T-helper 1 cell treated with Interleukin-12 subunit alpha and Interleukin-12 subunit beta and Interleukin-4 antibody, amounts not matched to agents 30 ng/mL and 1 ng/mL, for 36 hours (primary cell): ENCODE results near the gene VPS33B. TPM values are rescaled to one million over a fixed set of nuclear protein-coding genes. Genes with fewer than 3 reads are reported as not detected.

Experiments used
- intact Hi-C: fragments of 100-400 bp; cut with micrococcal nuclease; formaldehyde crosslinking; loops from one replicate; pipeline ENCODE4 v1.15.1; 2024
- total RNA-seq: library from RNA; stranded (reverse); gene quantifications from 2 replicates; pipeline ENCODE4 v1.2.3, GENCODE V29; 2022

VPS33B gene
- total RNA-seq, 1 donor from 2014 or later = 23.3 TPM

- intact Hi-C loops = loop anchor here (5.0 kb wide), 1 partner anchor 60 kb away; no protein-coding TSS in a partner anchor
These were observed 35.4 kb downstream of the VPS33B start for GRCh38 chr15:90986790-90987507.

- intact Hi-C loops = no loop called here
These were observed 40.3 kb downstream of the VPS33B start for GRCh38 chr15:90982135-90982534.

DNA sequence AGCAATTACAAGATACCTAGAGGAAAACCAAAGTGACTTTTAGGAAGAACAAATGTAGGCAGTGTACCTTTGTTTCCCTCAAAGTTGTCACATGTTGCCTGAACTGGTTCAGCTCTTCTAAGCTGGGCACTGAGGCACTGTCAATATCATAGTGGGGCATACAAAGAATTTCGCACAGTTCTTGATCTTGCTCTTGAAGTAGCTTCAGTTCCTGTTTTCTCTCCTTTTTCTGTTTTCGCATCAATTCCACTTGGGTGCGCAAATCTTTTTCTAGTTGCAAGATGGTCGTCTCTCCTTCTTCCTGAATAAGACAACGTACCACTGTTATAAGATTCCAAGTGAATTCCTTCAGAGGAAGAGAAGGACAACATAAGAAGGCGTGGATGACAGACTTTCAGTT lies 40.7 kb downstream of the VPS33B start:
- intact Hi-C loops = no loop called here

GRCh38 chr15:90979582-90979981 lies 42.8 kb downstream of the VPS33B start:
- intact Hi-C loops = no loop called here

- intact Hi-C loops = no loop called here
These were observed 48.2 kb downstream of the VPS33B start for GRCh38 chr15:90974216-90974615.

DNA sequence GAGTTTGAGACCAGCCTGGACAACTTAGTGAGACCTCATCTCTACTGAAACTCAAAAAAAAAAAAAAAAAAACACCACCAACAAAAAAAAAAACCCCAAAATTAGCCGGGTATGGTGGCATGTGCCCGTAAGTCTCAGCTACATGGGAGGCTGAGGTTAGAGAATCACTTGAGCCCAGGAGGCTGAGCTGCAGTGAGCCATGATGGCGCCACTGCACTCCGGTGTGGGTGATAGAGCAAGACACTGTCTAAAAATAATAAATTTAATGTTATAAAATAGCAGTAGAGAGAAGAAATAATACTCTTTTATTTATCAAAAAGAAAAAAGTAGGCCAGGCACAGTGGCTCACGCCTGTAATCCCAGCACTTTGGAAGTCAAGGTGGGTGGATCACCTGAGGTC lies 50.3 kb downstream of the VPS33B start:
- intact Hi-C loops = no loop called here

DNA sequence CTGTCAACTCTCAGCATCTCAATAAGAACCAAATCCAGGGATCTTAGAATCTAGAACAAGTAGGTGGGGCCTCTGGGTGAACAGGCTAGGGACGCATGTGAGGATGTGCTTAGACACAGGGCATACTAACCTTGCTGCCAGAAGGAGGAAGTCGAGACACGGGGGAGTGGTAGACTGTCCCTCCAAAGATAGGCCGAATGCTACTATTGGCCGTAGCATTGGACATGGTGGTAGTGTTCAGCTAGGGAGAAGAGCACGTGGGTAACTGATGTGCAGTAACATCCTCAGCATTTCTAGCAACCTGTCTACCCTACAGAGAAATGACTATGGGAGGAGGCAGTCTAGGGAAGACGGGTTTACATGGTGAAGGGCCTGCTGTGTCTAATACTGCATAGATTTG lies 52.1 kb downstream of the VPS33B start:
- intact Hi-C loops = no loop called here

DNA sequence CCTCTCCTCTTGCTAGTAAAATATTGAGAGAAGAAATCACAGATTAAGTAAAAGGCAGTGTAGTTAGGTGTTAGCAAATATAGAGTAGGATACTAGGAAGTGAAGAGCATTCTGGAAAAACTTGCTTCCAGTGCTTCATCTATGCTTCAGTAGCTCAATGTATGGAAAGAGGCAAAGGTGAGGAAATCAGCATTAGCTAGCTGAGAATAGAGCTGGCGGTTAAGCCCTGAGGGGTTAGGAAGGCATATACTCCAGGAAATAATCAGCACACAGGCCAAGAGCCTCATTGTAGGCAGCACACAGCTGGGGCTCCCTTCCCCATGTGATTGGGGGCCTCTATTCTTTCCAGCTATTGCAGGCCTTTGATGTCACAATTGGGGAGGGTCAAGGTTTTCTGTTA lies 54.0 kb downstream of the VPS33B start:
- intact Hi-C loops = no loop called here

GRCh38 chr15:90967206-90967605 lies 55.2 kb downstream of the VPS33B start:
- intact Hi-C loops = no loop called here

DNA sequence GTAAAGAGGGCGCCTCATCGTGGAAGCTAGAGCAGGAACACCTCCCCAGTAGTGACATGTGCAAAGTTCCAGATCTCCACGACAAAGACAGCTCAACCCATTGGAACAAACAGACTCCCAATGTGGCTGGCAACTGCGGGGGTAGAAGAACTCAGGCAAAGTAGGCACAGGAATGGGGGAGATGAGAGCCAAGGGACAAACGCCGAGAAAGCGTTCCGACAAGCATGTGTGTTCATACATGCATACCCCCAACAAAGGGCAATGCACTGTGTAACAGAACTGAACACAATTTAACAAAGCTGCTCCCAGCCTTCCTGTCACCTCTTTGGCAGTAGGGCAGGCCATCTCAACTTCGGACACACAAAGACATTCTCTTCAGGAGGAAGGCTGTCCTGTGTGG lies 56.1 kb downstream of the VPS33B start:
- intact Hi-C loops = no loop called here

- intact Hi-C loops = no loop called here
These were observed 60.4 kb downstream of the VPS33B start for GRCh38 chr15:90962021-90962420.

DNA sequence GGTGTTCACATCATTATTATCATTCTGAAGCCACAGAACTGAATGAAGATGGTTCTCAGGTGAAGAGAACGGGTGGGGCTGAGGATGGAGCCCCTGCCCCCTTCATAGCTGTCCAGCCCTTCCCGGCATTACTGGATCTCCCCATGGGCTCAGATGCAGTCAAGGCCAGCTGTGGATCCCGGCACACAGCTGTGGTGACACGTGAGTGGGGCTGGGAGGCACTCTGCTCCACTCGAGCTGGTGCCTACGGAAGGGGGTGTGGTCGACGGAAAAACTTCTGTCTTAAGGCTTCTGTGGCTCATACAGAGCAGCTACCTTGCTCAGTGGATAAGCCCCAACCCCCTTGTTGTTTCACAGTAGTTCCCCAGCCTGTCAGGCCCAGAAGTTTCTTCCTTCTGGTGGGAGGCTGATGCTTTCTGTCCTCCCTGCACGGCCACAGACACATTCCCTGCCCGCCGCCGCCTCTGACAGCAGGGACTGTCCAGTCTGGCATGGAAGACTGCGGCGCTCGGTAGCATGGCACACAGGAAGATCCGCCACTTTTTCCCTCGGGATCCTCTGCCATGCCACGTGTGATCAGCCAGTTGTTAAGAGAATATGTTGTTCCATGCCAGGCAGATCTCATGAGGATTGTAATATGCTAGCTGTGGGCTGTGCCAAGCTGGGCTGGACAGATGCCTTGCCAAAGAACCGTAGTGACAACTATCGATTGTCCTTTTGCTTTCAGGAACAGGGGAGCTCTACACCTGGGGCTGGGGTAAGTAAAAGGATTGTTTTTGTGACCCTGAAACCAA lies 61.9 kb downstream of the VPS33B start:
- intact Hi-C loops = no loop called here

DNA sequence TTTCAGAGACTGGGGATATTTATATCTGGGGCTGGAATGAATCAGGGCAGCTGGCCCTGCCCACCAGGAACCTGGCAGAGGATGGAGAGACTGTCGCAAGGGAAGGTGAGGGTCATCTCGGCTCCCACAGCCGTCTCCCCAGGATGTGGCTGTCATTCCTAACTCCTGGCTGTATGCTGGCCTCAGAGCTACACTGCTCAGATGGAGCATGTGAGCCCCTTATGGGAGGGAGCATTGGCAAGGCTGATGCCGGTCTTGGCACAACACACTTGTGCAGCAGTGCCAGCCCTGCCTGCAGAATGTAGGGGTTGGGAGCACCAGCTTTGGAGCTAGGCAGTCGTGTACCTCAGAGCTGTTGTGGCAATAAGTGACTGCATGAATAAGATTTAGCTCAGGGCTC lies 62.5 kb downstream of the VPS33B start:
- intact Hi-C loops = loop anchor here (5.0 kb wide), 1 partner anchor 562 kb away; no protein-coding TSS in a partner anchor

DNA sequence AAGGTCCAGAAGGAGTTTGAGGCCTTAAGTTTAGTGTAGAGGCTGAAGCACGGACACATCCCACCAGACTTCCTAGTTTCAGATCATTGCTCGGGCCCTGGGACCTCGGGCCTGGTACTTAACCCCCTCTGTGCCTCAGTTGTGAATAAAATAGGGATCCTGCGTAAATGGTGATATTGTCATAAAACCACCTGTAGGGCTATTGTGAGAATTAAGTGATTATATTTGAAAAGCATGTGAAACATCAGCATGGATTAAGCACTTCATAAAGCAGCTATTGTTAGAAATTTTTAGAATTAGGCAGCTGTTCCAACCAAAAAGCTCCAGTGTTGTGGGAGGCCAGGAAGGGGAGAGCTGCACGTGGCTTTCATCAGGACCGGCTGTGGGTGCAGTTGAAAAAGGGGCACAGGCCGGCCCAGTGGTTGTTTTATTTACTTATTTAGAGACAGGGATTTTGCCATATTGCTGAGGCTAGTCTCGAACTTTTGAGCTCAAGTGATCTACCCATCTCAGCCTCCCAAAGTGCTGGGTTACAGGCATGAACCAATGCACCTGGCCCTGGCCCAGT lies 63.3 kb downstream of the VPS33B start:
- intact Hi-C loops = loop anchor here (5.0 kb wide), 1 partner anchor 563 kb away; no protein-coding TSS in a partner anchor

DNA sequence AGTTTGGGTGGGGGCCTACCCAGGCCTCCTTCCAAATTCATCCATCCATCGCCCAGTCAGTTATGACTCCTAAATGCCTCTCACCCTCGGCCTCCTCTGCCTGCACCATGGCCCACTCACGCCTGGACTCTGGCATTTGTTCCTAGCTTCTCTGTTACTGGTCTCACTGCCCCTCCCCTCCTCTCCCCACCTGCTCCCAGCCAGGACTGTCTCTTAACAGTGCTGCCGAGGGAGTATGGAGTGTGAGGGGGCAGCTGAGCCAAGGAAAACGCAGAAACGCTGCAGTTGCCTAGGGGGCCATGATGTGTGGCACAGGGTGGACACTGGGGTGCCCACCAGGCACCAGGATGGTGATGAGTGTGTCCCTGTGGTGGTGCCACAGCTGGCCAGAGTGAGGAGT lies 64.6 kb downstream of the VPS33B start:
- intact Hi-C loops = loop anchor here (5.0 kb wide), 1 partner anchor 565 kb away; no protein-coding TSS in a partner anchor

DNA sequence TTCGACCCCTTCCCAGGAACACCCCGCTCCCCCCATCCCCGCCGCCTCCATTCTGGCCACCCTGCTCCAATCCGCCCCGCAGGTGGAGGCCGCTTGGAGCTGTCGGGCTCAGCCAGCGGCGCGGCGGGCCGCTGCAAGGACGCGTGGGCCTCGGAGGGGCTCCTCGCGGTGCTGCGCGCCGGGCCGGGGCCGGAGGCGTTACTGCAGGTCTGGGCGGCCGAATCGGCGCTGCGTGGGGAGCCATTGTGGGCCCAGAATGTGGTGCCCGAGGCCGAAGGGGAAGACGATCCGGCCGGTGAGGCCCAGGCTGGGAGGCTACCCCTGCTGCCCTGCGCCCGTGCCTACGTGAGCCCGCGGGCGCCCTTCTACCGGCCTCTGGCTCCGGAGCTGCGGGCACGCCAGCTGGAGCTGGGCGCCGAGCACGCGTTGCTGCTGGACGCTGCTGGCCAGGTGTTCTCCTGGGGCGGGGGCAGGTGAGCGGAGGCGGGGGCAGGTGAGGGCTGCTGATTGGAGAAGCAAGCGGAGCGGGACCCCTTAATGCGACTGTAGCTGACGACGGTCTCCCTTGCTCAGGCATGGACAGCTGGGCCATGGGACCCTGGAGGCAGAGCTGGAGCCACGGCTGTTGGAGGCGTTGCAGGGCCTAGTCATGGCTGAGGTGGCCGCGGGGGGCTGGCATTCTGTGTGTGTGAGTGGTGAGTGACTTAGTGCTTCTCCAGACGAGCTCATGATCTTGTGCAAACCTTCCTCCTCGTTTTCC lies 65.2 kb downstream of the VPS33B start:
- intact Hi-C loops = loop anchor here (5.0 kb wide), 1 partner anchor 565 kb away; no protein-coding TSS in a partner anchor

GRCh38 chr15:90956274-90957030 lies 65.9 kb downstream of the VPS33B start:
- intact Hi-C loops = loop anchor here (1.0 to 5.0 kb wide), 4 partner anchors 77 to 566 kb away; no protein-coding TSS in a partner anchor

DNA sequence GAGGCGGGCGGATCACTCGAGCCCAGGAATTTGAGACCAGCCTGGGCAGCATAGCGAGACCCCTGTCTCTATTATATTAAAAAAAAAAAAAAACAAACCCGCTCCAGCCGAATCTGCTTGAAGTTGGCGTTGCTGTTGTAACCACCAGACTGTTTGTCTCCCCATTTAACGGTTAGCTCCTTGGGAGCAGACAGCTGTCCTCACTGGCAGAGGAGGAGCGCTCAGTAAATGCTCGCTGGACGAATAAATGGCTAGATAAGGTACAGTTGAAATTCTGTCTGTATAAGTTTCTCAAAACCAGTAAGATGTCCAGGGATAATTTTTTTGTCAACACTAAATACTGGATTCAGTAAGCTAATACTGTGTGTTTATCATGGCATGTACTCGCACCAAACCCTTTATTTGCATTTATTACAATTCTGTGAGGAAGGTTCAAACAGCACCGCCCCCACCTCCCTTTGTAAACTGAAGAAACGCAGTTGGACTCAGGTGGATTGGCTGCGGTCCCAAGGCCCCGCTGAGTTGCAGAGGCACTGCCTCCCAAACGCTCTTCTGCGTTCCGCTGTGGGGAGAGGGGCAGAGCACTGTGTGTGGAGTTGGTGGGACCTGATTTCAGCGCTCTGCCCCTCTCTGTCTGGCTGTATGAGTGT lies 66.6 kb downstream of the VPS33B start:
- intact Hi-C loops = loop anchor here (1.0 to 5.0 kb wide), 4 partner anchors 78 to 567 kb away; no protein-coding TSS in a partner anchor

GRCh38 chr15:90954712-90955623 lies 67.4 kb downstream of the VPS33B start, which contains the start of gene RCCD1:
Gene RCCD1, plus strand, starts transcription at chr15:90954884. Its CDS starts 1,851 bp downstream, at chr15:90956735.
- intact Hi-C loops = loop anchor here (1.0 to 5.0 kb wide), 5 partner anchors 20 to 567 kb away; partner anchors contain the start of genes MAN2A2, PRC1, UNC45A and VPS33B
